Ecto neural progenitor cell (in vitro differentiated cells): ENCODE data around the gene PTCSC3.

Source experiments
- DNase-seq: peaks from one replicate; pipeline ENCODE4 v3.0.0-alpha.2; 2018; ENCODE audit warnings: low spot score

Gene PTCSC3

GRCh38 chr14:36176524-36176923 is at the start of gene PTCSC3:
TSS of gene PTCSC3 (minus strand) at chr14:36176722.
- DNase-seq: no peak

- no peak for DNase-seq
Measured at GRCh38 chr14:36226164-36226563, 49.6 kb upstream of the PTCSC3 start.

- DNase-seq: no peak
Measured at GRCh38 chr14:36224176-36224575, 47.7 kb upstream of the PTCSC3 start.

- DNase-seq: no peak
Measured at GRCh38 chr14:36223558-36223957, 47.0 kb upstream of the PTCSC3 start.

- no peak for DNase-seq
Measured at GRCh38 chr14:36222952-36223468, 46.5 kb upstream of the PTCSC3 start.

GRCh38 chr14:36222337-36222736 is 45.8 kb upstream of the PTCSC3 start:
- DNase-seq: no peak

GRCh38 chr14:36221112-36221511 is 44.6 kb upstream of the PTCSC3 start:
- DNase-seq: no peak

- DNase-seq: no peak
Measured at GRCh38 chr14:36217732-36218131, 41.2 kb upstream of the PTCSC3 start.

GRCh38 chr14:36217027-36217426 is 40.5 kb upstream of the PTCSC3 start:
- no peak for DNase-seq

- no peak for DNase-seq
Measured at GRCh38 chr14:36215217-36215598, 38.7 kb upstream of the PTCSC3 start.

GRCh38 chr14:36214476-36215216 is 38.1 kb upstream of the PTCSC3 start:
- DNase-seq: peak; percentile 51

GRCh38 chr14:36212987-36213386 is 36.5 kb upstream of the PTCSC3 start:
- DNase-seq: no peak

- DNase-seq: no peak
Measured at GRCh38 chr14:36212577-36212976, 36.1 kb upstream of the PTCSC3 start.

GRCh38 chr14:36208690-36209278 is 32.3 kb upstream of the PTCSC3 start:
- DNase-seq: no peak

- DNase-seq: no peak
Measured at GRCh38 chr14:36207500-36207899, 31.0 kb upstream of the PTCSC3 start.

GRCh38 chr14:36204461-36205073 is 28.0 kb upstream of the PTCSC3 start:
- no peak for DNase-seq

- no peak for DNase-seq
Measured at GRCh38 chr14:36198378-36198777, 21.9 kb upstream of the PTCSC3 start.

- DNase-seq: no peak
Measured at GRCh38 chr14:36194663-36195062, 18.1 kb upstream of the PTCSC3 start.

GRCh38 chr14:36192530-36192929 is 16.0 kb upstream of the PTCSC3 start:
- DNase-seq: no peak

- no peak for DNase-seq
Measured at GRCh38 chr14:36183402-36183801, 6.9 kb upstream of the PTCSC3 start.

- no peak for DNase-seq
Measured at GRCh38 chr14:36181417-36181816, 4.9 kb upstream of the PTCSC3 start.

GRCh38 chr14:36177489-36177888 is 967 bp upstream of the PTCSC3 start:
- no peak for DNase-seq

- DNase-seq: no peak
Measured at GRCh38 chr14:36174767-36175424, 1.6 kb downstream of the PTCSC3 start.
